ENCODE data around the gene NPY4R. TPM values are rescaled to one million over a fixed set of nuclear protein-coding genes. Genes with fewer than 3 reads are reported as not detected.
"Not testable (repeated sequence)": the region's sequence is repeated elsewhere in the genome, so short reads cannot be mapped to it uniquely, and the experiment has no call there.

The NPY4R gene
- total RNA-seq, 1 experiment from 2014 or later, result not detected

DNA sequence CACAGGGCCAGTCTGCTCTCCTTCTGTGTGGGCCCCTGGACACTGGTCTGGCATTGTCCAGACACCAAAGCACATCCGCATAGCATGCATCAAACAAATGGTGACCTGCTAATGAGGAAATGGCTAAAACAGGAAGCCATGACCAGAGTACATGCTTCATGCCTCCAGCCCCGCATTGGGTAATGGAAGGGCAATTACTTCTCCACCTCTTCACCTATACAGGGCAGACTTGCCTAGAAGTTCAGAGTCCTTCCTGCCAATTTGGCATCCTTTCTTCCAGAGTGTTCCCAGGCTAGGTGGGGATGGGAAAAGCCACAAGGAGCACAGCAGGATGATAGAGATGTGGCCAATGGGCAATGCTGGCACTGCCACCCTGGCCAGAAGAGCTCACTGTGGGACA is 32.1 kb upstream of the NPY4R start:
- H3K27me3 Mint-ChIP-seq (ENCODE audit: low read depth); H2AK5ac ChIP-seq (ENCODE audit: insufficient read length, low read length); H3K36me3 Mint-ChIP-seq (ENCODE audit: insufficient read depth in 1 of 3, low read depth in 3 of 3); H3T11ph ChIP-seq (ENCODE audit: low read length); H3K23me2 ChIP-seq (ENCODE audit: insufficient read length, low read depth, low read length, poor library complexity, severe bottlenecking); H3K27me3 ChIP-seq (ENCODE audit: insufficient read depth, low read length); H4K8ac ChIP-seq (replicated peaks; ENCODE audit: insufficient read length, low read depth, low read length); H3K4me3 Mint-ChIP-seq; H2BK20ac ChIP-seq (ENCODE audit: low read depth, low read length, poor library complexity, severe bottlenecking); H2BK15ac ChIP-seq (ENCODE audit: low read depth, low read length); H4K91ac ChIP-seq (ENCODE audit: insufficient read length, low read depth, low read length); H3K18ac ChIP-seq (ENCODE audit: insufficient read length, low read depth, low read length); H3K4me1 Mint-ChIP-seq; H3K27ac ChIP-seq (ENCODE audit: insufficient read length, low read depth, low read length); H3K56ac ChIP-seq (ENCODE audit: insufficient read length, low read depth, low read length); H3K4ac ChIP-seq (ENCODE audit: low read depth, low read length); H3K4me1 ChIP-seq (ENCODE audit: insufficient read depth, low read length); H2BK12ac ChIP-seq (ENCODE audit: insufficient read length, low read depth, low read length); H3K23ac ChIP-seq (ENCODE audit: insufficient read length, low read depth, low read length); H2AFZ ChIP-seq (ENCODE audit: low read length); H4K5ac ChIP-seq (ENCODE audit: insufficient read length, low read depth, low read length); H3K9me3 Mint-ChIP-seq; H4K20me1 ChIP-seq (ENCODE audit: control insufficient read depth, insufficient read depth, insufficient read length); H2BK5ac ChIP-seq (ENCODE audit: insufficient read length, low read length); H3K4me2 ChIP-seq (ENCODE audit: insufficient read depth, insufficient read length, low read length); DNase-seq; H3K9me3 ChIP-seq (ENCODE audit: control insufficient read depth, low read depth, low read length); H3K79me1 ChIP-seq (ENCODE audit: insufficient read depth, low read depth, low read length, poor library complexity, severe bottlenecking); H3K79me2 ChIP-seq (ENCODE audit: insufficient read depth, low read length); H3K27ac Mint-ChIP-seq; H3K14ac ChIP-seq (ENCODE audit: insufficient read depth, low read length); H2BK120ac ChIP-seq (ENCODE audit: low read depth, low read length, poor library complexity, severe bottlenecking); H3K9ac ChIP-seq (ENCODE audit: extremely low read depth, insufficient read length, low read length): not testable (repeated sequence)
- no CpG with 5 or more reads among the region's 2 CpGs for WGBS (ENCODE audit: extremely low coverage, insufficient read length, low lambda C conversion rate)

DNA sequence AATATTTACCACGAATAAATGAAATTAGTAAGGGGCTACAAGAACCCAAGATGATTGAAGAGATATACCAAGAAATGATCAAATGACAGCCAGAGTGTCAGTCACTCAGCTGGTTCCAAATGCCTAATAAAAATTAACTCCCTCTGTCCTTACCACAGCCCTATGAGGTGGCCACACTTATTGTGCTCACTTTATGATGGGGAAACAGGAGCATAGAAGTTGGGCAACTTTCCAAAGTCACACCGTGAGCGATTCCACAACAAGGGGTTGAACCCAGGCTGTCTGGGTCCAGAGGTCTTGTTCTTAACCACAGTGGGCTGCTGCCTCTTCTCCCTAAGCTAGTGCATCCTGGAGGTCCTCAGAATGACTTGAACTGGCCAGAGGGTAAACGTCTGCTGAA is 31.6 kb upstream of the NPY4R start:
- not testable (repeated sequence) for H4K91ac ChIP-seq (ENCODE audit: insufficient read length, low read depth, low read length); H3K27ac ChIP-seq (ENCODE audit: insufficient read length, low read depth, low read length); DNase-seq; H3K18ac ChIP-seq (ENCODE audit: insufficient read length, low read depth, low read length); H3K9ac ChIP-seq (ENCODE audit: extremely low read depth, insufficient read length, low read length); H4K20me1 ChIP-seq (ENCODE audit: control insufficient read depth, insufficient read depth, insufficient read length); H3T11ph ChIP-seq (ENCODE audit: low read length); H3K27me3 ChIP-seq (ENCODE audit: insufficient read depth, low read length); H3K14ac ChIP-seq (ENCODE audit: insufficient read depth, low read length); H2BK20ac ChIP-seq (ENCODE audit: low read depth, low read length, poor library complexity, severe bottlenecking); H2BK12ac ChIP-seq (ENCODE audit: insufficient read length, low read depth, low read length); H3K4me1 ChIP-seq (ENCODE audit: insufficient read depth, low read length); H3K4me3 Mint-ChIP-seq; H4K5ac ChIP-seq (ENCODE audit: insufficient read length, low read depth, low read length); H3K23me2 ChIP-seq (ENCODE audit: insufficient read length, low read depth, low read length, poor library complexity, severe bottlenecking); H3K27me3 Mint-ChIP-seq (ENCODE audit: low read depth); H2AK5ac ChIP-seq (ENCODE audit: insufficient read length, low read length); H3K56ac ChIP-seq (ENCODE audit: insufficient read length, low read depth, low read length); H3K9me3 Mint-ChIP-seq; H3K4me2 ChIP-seq (ENCODE audit: insufficient read depth, insufficient read length, low read length); H3K79me2 ChIP-seq (ENCODE audit: insufficient read depth, low read length); H2BK120ac ChIP-seq (ENCODE audit: low read depth, low read length, poor library complexity, severe bottlenecking); H3K4ac ChIP-seq (ENCODE audit: low read depth, low read length); H3K23ac ChIP-seq (ENCODE audit: insufficient read length, low read depth, low read length); H2BK15ac ChIP-seq (ENCODE audit: low read depth, low read length); H3K79me1 ChIP-seq (ENCODE audit: insufficient read depth, low read depth, low read length, poor library complexity, severe bottlenecking); H3K36me3 Mint-ChIP-seq (ENCODE audit: insufficient read depth in 1 of 3, low read depth in 3 of 3); H3K9me3 ChIP-seq (ENCODE audit: control insufficient read depth, low read depth, low read length); H4K8ac ChIP-seq (replicated peaks; ENCODE audit: insufficient read length, low read depth, low read length); H2AFZ ChIP-seq (ENCODE audit: low read length); H2BK5ac ChIP-seq (ENCODE audit: insufficient read length, low read length); H3K4me1 Mint-ChIP-seq; H3K27ac Mint-ChIP-seq
- no CpG with 5 or more reads among the region's 4 CpGs for whole genome bisulfite sequencing (ENCODE audit: extremely low coverage, insufficient read length, low lambda C conversion rate)

Measured in H9 (cell line).